Suppressor macrophage (primary cell): ENCODE data around the gene LRRC59.
A peak's percentile ranks its signal among the peaks of the same experiment; 100 is the strongest.

Experiments
- DNase-seq, 4 experiments: peaks; one replicate each; pipeline ENCODE4 v3.0.0-alpha.2; 2020 to 2022

Gene LRRC59

GRCh38 chr17:50360486-50361115 lies 36.7 kb downstream of the LRRC59 start:
- no peak for DNase-seq

GRCh38 chr17:50359998-50360461 lies 37.3 kb downstream of the LRRC59 start:
- no peak for DNase-seq

GRCh38 chr17:50359005-50359699 lies 38.2 kb downstream of the LRRC59 start:
- no peak for DNase-seq

- DNase-seq: no peak
These were observed 39.1 kb downstream of the LRRC59 start for GRCh38 chr17:50358177-50358576.

- no peak for DNase-seq
These were observed 40.3 kb downstream of the LRRC59 start for GRCh38 chr17:50356892-50357510.

GRCh38 chr17:50356418-50356817 lies 40.9 kb downstream of the LRRC59 start:
- no peak for DNase-seq

GRCh38 chr17:50355701-50356341 lies 41.5 kb downstream of the LRRC59 start:
- DNase-seq: no peak

- DNase-seq: no peak
These were observed 42.0 kb downstream of the LRRC59 start for GRCh38 chr17:50355336-50355700.

GRCh38 chr17:50354776-50355175 lies 42.5 kb downstream of the LRRC59 start:
- DNase-seq: no peak

GRCh38 chr17:50354198-50354597 lies 43.1 kb downstream of the LRRC59 start:
- no peak for DNase-seq

GRCh38 chr17:50353600-50354195 lies 43.6 kb downstream of the LRRC59 start:
- DNase-seq: no peak

- no peak for DNase-seq
These were observed 44.4 kb downstream of the LRRC59 start for GRCh38 chr17:50352693-50353599.

GRCh38 chr17:50352072-50352692 lies 45.1 kb downstream of the LRRC59 start:
- no peak for DNase-seq

- no peak for DNase-seq
These were observed 46.6 kb downstream of the LRRC59 start for GRCh38 chr17:50350733-50351132.

- DNase-seq: no peak
These were observed 48.1 kb downstream of the LRRC59 start for GRCh38 chr17:50349243-50349600.

GRCh38 chr17:50348522-50349242 lies 48.6 kb downstream of the LRRC59 start:
- no peak for DNase-seq

GRCh38 chr17:50347894-50348291 lies 49.4 kb downstream of the LRRC59 start:
- DNase-seq: no peak

- no peak for DNase-seq
These were observed 50.0 kb downstream of the LRRC59 start for GRCh38 chr17:50347117-50347893.

GRCh38 chr17:50346313-50347116 lies 50.8 kb downstream of the LRRC59 start:
- peak; percentile 19 to 52 (median 35) for DNase-seq
